HG03139 (cell line): ENCODE data around the gene CMIP.

ENCODE experiments used
- ATAC-seq: cut with Tn5 transposase; IDR thresholded peaks from one replicate; pipeline ENCODE4 v1.9.1; 2021; ENCODE audit not compliant: unreplicated experiment

The CMIP gene

DNA sequence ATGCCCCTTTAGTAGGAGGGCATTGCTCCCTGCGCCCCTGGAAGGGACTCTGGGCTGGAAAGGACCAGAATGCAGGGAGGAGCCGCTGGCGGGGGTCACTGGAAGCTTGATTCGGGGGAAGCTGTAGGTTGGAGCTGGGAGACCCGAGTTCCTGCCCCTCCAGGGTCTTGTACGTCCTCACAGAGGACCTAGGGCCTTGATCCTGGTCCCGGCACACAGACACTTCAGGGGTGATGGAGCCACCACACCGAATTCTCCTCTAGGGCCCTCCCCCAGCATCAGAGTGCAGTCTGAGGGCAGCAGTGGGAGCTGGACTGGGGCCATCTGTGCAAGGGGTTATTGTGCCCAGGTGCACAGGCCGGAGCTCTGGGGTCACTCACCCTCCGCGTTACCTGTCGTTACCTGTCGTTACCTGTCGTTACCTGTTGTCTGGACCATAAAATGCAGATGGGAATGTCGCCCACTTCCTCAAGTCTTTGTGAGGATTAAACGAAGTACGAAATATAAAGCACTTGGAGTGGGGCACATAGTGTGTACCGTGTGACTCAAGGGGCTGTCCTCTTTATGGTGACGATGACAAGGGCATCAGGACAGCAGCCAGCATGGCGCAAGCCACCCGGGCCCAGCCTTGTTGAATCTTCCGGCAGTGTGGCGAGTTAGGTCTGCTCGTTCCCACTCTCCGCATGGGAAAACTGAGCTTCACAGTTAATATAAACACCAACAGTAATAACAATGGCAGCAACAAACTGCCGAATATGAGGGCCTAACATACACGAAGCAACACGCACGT lies 48.6 kb downstream of the CMIP start:
- no peak for ATAC-seq

DNA sequence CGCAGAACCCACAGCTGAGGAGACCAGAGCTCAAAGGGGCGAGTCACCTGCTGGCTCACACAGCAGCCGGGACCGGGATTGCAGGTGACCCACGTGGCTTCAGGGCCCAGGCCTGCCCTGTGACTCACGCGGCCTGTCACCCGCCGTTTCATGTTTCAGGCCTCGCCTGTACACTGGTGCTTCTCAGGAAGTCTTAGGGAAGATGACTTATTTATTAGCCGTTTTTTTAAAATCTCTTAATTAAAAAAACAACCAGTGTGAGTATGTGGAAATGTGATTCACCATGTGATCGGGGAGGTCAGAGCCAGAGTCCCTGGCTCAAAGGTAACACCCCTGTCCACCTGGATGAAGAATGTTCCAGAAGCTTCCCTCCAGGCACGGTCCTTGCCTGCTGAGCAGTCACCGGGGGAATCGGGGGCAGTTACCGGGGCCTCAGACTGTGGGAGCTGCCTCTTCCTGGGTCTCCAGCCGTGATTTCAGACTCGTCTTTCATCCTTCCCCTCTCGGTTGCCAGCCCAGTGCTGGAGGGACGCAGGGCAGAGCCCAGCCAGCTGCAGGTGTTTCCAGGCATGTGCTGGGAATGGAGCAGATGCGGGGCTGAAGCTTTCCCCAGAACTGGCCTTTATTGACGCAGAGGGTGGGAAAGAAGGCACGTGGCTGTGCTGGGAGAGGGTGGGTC lies 49.3 kb downstream of the CMIP start:
- no peak for ATAC-seq

DNA sequence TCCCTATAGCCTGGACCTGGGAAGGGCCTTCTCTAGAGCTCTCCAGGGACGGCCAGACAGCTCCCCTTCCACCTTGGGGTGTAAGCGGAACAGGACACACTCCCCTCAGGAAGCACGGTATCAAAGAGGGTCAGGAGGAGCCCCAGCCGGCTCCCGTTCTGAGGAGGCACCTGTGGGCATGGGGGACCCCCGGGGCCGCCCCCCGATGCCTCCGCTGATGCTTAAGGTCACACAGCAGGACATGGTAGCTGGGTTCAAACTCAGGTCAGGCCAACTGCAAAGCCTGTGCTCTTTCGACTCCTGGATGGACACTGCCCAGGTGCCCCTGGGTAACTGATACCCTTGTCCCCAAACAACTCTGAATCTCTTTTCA lies 49.8 kb downstream of the CMIP start:
- ATAC-seq = no peak

DNA sequence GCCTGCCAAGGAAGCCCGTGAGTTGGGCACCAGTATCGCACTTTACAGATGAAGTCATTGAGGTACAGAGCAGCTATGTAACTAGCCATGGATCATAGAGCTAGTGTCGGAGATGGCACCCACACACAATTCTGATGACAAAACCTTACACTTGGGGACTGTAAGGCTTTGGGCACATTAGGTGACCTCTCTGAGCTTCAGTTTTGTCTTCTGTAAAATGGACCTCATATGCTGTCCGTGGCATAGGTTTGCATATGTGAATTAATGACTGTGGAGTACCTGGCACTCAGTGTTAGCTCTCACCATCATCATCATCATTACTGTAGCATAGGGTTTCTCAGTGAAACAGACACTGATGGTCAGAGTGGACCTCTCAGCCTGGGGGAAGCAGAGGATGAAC lies 50.3 kb downstream of the CMIP start:
- no peak for ATAC-seq

DNA sequence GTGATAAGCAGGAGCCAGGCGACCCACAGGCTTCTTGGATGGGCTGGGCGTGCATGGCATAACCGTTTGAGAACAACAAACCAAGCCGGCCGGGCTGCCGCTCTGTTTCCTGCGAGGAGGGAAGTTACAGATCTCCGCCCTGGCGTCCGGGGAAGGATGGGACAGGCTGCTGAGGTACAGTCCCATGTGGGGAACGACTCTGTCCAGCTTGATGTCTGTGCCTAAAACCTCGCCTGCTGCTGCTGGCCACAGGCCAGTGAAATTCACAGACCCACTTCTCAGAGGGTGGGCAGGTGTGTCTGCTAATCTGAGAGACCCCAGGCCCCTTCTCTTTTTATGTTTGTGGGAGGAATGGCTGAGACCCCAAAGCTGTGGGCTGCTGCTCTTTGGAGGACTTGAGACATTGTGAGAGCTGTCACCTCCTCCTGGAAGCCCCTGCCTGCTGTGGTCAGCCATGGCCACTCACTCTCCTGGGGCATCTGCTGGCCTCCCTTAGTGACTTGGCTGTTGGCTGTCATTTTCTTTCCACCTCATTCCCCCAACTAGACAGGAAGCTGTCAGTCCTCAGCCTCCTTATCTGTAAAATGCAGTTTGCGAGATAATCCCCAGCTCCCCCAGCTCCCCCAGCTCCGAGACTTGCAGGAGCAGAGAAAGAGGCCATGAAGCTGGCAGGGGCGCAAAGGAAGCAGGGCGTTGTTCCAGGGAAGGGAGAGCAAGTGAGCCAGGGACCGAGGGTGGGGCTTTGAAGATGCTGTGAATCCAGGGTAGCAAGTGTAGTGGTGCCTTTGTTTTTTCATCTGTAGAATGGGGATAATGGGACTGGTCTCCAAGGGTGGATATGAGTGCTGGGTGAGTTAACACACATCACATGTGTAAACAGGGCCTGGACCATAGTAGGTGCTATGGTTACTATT lies 51.0 kb downstream of the CMIP start:
- ATAC-seq = no peak

DNA sequence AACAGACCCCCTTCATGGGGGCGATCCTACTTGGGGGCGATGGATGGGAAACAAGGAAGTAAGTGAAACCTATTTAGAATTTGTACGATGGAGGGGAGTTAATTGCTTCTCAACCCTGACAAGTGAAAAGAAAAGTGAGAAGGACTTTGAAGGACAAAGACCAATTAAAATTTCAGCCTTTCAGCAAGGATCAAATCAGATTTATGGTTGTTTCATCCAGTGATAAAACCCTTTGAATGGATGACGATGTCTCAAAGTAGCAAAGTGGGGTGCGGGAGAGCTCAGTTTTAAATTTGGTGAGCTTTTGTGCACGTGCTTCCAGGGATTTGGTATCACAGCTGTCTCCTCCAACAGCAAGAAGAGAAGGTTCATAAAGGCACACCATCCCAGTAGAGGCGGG lies 51.7 kb downstream of the CMIP start:
- no peak for ATAC-seq

DNA sequence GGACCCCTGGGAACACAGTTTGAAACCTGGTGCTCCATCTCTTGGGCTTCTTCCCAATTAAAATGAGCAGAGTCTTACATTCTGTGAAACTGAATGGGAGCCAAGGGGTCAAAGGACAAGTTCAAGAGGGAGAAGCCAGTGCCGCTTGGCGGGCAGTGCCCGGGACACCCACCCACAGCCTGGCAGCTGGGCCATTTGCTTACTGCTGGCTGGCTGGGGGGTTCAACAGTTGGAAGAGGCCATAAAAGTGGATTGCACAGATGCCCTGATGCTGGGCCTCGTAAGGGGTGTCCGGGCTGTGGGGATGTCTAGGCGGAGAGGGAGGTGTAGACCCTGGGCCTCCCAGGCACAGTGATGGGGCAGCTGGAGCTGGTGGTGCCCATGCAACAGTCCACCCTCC lies 52.1 kb downstream of the CMIP start:
- ATAC-seq = no peak

DNA sequence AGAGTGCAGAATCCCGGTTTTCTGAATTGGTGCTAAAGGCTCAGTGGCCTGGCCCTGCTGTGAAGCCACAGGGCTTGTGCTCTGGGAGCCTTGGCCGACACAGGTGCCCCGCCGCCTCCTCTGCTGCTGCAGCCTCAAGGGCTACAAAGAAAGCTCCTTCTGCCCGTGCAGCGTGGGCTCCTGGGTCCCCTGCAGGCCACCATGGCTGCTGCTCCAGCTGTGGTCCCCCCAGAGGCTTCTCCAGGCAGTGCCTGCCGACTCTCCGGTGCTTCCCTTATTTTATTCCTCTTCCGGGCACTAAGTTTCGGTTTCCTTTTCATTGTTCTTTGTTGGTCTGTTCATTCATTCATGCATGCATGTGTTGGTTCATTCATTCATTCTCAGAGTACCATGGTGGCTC lies 53.1 kb downstream of the CMIP start:
- no peak for ATAC-seq

DNA sequence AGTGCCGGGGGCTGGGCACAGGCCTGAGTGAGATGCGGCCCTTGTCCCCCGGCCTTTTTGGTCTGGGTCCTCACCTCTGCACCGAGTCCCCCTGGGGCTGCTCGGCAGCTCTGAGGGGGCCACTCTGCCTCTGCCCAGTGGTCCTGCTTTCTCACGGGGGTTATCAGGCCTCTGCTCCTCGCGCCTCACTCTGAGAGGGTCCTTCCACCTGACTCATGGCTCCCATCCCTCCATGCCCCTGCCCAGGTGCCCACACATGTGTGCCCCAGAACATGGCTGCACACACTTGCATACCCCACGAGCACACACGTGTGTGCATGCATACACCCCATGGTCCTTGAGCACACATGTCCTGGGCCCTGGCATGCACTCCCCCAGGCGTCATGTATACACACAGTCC lies 53.7 kb downstream of the CMIP start:
- ATAC-seq = no peak

DNA sequence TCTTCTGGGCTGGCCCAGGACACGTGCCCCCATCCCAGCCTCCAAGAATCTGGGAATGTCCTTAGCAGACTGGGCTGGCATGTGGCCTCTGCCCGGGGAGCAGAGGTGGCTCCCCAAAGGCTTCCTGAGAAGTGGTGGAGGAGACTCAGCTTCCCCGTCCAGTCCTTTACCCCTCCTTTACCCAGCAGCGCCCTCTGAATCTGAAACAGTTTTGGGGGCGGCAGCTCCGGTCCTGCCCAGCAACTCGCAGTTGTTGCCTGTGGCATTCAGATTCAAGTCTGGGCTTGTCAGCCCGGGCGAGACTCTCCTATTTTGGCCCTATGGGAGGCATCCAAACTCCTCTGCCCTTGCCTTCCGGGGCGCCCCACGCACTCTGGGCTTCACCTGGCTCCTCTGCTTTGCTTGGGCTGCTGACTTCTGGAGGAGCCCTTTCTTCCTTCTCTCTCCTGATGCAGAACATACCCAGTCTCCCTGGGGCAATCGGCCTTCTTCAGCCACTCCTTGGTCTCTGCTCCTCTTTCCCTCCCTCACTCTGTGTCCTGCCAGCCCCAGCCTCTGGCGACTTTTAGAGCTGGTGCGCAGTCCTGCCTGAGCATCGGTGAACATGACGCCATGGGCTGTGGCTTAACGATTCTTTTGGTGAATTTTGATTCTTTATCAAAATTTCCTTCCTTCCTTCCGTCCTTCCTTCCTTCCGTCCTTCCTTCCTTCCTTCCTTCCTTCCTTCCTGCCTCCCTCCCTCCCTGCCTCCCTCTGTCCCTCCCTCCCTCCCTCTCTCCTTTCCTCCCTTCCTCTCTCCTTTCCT lies 55.2 kb downstream of the CMIP start:
- no peak for ATAC-seq

DNA sequence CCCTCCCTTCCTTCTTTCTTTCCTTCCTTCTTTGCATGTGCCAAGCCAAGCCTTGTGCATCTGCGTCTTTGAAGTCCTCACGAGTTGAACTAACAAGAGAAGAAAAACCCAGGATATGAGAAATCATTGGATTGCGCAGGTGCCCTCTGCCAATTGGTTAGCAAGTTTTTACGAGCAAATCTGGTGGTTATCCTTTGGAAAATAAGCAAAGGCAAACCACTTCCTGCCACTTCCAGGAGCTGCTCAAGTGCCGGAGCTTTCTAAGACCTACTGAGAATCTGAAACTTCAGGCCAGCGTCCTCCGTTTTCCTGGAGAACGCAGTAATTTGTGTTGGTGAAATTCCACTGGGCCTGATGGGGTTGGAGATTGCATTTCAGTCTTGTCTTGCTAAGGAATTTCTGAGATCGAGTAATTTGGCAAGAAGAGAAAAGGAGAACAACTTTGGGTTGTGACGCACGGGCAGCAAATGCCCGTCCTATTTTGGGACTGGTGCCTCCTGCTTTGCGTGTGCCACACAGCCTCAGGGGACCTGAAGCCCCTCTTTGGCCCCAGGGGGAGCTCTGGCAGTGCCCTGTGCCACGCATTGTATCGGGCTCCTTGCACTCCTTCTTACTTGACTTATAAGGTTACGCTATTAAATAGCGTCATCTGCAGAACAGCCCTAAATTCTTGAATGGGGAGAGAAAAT lies 56.4 kb downstream of the CMIP start:
- no peak for ATAC-seq

DNA sequence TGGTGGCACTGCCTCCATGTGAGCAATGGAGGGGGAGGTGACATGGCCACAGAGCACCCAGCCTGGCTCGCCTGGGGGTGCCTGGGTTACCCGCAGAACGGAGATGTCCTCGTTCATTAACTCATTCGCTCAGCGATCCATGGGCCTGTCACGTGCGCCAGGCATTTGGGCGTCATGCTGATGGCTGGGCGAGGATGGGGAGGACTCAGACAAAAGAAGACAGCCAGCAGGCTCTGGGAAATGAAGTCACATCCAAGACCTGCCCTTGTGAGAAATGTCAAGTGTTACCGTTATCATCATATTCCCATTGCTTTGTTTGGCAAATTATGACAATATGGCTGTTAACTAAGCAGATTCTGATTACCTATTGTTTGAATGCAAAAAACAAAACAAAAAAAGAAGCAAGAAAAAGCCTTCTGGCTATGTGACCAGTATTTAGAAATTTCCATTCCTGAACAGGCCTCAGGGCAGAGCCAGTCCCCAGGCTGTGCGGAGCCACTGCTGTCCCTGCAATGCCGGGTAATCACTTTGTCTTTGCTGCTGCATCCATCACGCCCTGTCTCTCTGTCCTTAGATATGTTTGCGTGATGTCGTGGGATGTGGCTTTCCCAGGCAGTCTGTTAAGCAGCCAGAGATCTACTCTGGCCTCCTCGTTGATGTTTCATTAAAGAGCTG lies 57.9 kb downstream of the CMIP start:
- ATAC-seq = no peak

DNA sequence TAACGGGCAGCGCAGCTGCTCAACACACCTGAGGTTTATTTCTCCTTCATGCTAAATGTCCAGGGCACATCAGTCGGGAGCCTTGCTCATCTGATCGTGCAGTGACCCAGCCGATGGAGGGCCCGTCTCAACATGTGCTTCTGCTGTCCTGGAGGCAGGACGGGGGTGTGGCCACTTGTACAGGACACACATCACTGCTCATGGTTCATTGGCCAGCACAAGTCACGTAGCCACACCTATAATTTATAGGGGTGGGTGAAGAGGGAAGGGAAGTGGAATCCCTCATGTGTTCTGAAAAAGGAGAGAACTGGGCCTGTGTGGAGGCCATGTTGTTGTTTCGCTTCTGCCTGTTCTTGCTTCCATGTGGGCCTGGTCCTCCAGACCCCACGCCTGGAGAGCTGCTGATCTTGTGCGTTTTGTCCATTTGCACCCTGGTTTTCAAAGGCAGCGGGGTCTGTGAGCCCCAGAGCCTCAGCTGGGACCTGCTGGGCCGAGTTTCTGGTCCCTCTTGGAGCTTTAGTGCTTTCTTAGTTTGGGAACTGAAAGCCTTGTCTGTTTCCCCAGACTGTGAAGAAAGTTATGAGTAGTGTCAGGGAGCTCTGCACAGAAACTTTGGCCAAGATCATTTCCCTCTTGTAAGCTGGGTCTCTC lies 60.5 kb downstream of the CMIP start:
- peak; percentile 75 for ATAC-seq

DNA sequence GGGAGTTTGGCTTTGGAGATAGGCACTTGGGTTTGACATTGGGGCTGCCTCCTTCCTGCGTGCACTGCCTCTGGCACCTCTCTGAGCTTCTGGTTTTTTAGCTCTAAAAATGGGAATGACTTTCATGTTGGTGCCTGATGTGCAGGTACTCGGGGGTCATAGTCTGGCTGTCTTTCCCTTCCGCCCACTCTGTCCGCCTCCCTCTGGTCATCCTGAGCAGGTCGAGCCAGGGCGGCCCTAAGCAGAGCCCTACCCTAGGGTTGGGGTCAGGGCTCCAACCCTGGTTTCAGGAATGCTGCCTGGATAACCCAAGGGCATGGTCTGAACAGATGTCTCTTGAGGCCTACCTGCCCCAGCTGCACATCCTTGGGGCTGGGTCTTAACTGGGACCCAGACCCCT lies 64.8 kb downstream of the CMIP start:
- no peak for ATAC-seq

DNA sequence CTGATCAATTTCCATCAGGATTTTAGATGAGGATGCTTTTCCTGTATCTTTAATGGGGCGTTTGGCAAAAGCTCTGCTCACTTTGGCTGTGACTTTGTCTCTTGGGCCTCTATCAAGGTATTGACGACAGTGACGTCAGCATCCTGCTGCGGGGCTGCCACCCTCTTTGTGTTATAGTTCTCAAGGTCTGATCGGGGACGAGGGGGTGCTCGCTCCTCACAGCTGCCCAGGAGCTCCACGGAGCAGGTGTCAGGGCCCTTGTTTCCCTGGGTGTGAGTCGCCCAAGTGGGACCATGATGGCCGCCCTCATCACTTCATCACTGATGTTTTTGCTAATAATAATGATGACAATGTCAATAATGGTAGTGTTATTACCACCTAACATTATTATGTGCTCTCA lies 65.4 kb downstream of the CMIP start:
- ATAC-seq = no peak

DNA sequence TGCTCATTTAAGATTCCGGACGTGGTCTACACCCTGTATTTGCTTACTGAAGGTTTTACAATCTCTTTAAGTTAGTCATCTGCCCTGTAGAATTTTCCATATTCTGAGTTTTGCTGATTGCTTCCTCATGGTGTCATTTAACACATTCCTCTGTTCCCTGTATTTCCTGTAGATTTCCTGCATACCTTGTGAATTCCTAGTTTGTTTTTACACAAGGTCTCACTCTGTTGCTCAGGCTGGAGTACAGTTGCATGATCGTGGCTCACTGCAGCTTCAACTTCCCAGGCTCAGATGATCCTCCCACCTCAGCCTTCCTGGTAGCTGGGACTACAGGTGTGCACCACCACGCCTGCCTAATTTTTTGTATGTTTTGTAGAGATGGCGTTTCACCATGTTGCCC lies 66.8 kb downstream of the CMIP start:
- no peak for ATAC-seq

DNA sequence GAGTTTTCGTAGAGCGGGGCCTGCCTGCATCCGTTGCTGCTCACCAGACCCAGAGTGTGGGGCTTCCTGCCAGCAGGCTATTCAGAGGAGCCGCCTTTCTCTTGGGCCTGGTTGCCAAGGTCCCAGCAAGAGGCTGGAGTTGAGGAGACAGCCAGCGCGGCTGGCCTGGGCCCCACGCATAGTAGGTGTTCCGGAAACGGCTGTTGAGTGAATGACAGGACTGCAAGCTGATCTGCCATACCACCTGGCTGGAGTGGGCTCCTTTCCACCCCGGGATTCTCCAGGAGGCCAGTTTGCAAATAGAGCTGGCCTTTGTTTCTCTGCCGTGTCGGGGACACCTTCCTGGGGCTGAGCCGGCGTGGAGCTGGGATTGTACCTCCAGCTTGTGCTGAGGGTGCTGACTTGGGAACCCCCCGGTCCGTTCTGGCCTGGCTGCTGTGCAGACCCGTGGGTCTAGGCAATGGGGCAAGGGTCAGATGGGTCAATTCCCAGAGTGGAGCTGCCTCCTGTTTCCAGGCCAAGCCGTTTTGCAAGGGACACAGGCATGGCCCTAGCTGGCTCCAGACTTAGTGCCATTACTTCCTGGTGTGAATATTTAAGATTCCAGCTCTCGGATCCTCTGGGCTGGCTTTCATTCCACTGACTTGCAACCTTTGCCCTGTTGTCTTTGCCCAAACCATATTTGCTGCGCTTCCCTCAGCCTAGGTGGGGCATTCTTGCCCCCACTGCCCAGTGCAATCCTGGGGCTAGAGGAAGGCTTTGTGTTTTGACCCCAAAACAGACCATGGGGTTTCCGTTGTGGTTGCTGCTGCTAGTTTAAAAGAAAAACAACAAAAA lies 68.8 kb downstream of the CMIP start:
- no peak for ATAC-seq

DNA sequence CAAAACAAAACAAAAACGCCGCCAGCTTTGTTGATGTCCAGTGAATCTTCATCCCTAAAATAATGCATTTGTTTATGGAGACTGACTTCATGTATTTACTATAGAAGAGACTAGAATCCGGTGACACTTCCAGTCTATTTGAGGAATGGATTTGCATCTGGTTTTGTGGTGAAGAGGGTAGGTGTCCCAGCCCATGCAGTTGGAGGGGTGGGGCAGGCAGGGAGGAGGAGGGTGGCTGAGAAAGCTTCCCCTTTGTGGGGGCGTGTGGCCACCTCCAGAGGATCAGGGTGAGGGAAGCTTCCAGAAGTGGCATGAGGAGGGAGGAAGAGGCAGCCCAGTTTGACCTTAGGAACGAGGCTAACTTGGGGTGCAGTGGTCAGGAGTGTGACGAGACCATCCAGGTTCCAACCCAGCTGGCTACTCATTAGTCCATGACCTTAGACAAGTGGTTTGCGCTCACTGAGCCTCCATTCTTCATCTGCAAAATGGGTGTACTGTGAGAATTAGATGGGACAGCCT lies 69.5 kb downstream of the CMIP start:
- peak; percentile 78 for ATAC-seq
